CD4-positive, alpha-beta T cell (primary cell): Measurements from ENCODE around the gene IGLL5. TPM values are rescaled to one million over a fixed set of nuclear protein-coding genes. Genes with fewer than 3 reads are reported as not detected.
A peak's percentile ranks its signal among the peaks of the same experiment; 100 is the strongest.

Experiments
- ATAC-seq: fragments of 200-7000 bp; cut with Tn5 transposase; one replicate; pipeline ENCODE4 v1.10.0; 2022; ENCODE audit warnings: mild to moderate bottlenecking; ENCODE audit not compliant: poor library complexity
- CTCF ChIA-PET: fragments of 350-600 bp; sonication (Branson Sonifier 250); formaldehyde crosslinking; loops from one replicate; lab custom pipeline; 2021; ENCODE audit warnings: antibody characterized with exemption, inconsistent platforms; lab: Charles Lee
- POLR2A ChIA-PET: fragments of 350-600 bp; sonication (Branson Sonifier 250); formaldehyde crosslinking; loops from one replicate; lab custom pipeline; 2021; ENCODE audit warnings: antibody characterized with exemption, inconsistent platforms; lab: Charles Lee
- DNase-seq, 14 experiments: peaks; one replicate each; pipeline ENCODE4 v3.0.0-alpha.2; 2013 to 2020; ENCODE audit warnings: mixed read lengths in 2 of 14
- H3K27ac ChIP-seq, 2 donors: one replicate each; pipeline versions ENCODE4 v1.5.1 to v1.7.0; 2013; ENCODE audit warnings: low read length in 2 of 2, low read depth in 1 of 2, mild to moderate bottlenecking in 1 of 2
- H3K27me3 ChIP-seq, 2 experiments: 1 replicate in 1 of 2; 2 replicates in 1 of 2; pipeline versions ENCODE4 v1.6.1 to v1.7.0; 2013; ENCODE audit warnings: low read length in 2 of 2, control low read depth in 1 of 2, mild to moderate bottlenecking in 1 of 2, moderate library complexity in 1 of 2; ENCODE audit not compliant: insufficient read depth in 2 of 2, control insufficient read depth in 1 of 2
- H3K36me3 ChIP-seq: one replicate; pipeline ENCODE4 v1.6.1; 2013; ENCODE audit warnings: low read length, control low read depth; ENCODE audit not compliant: insufficient read depth
- H3K4me1 ChIP-seq: one replicate; pipeline ENCODE4 v1.6.1; 2013; ENCODE audit warnings: low read length, control low read depth; ENCODE audit not compliant: insufficient read depth
- H3K4me3 ChIP-seq: one replicate; pipeline ENCODE4 v1.5.1; 2013; ENCODE audit warnings: mild to moderate bottlenecking, low read length, moderate library complexity
- H3K9me3 ChIP-seq, 2 experiments: 1 replicate in 1 of 2; 2 replicates in 1 of 2; pipeline versions ENCODE4 v1.6.1 to v1.7.0; 2013; ENCODE audit warnings: low read length in 2 of 2, mild to moderate bottlenecking in 2 of 2, control low read depth in 1 of 2, moderate library complexity in 1 of 2; ENCODE audit not compliant: control insufficient read depth in 1 of 2, insufficient read depth in 1 of 2
- H3K27ac Mint-ChIP-seq: one replicate; pipeline ENCODE4 v1.8.0; 2020; ENCODE audit warnings: mixed read lengths
- H3K27me3 Mint-ChIP-seq: one replicate; pipeline ENCODE4 v1.8.0; 2021; ENCODE audit warnings: mixed read lengths
- H3K36me3 Mint-ChIP-seq: one replicate; pipeline ENCODE4 v1.8.0; 2021; ENCODE audit warnings: low read depth, mixed read lengths
- H3K4me1 Mint-ChIP-seq: one replicate; pipeline ENCODE4 v1.8.0; 2021; ENCODE audit warnings: low read depth, mixed read lengths
- H3K4me3 Mint-ChIP-seq: one replicate; pipeline ENCODE4 v1.8.0; 2020; ENCODE audit warnings: mild to moderate bottlenecking, mixed read lengths
- H3K9me3 Mint-ChIP-seq: one replicate; pipeline ENCODE4 v1.8.0; 2020; ENCODE audit warnings: mixed read lengths
- CTCF ChIP-seq: fragments of 200-600 bp; IDR thresholded peaks from one replicate; pipeline ENCODE4 v1.8.0; 2022; ENCODE audit warnings: antibody characterized with exemption, mild to moderate bottlenecking
- intact Hi-C, 2 experiments: fragments of 100-400 bp; cut with DNase I in 1 of 2; cut with micrococcal nuclease in 1 of 2; formaldehyde crosslinking; loops; one replicate each; pipeline versions ENCODE4 v1.15.1 to v1.9.0; 2023 to 2025; cut with DNase I, micrococcal nuclease
- total RNA-seq, 174 experiments: library from RNA in 2 of 174; stranded (reverse) in 2 of 174; gene quantifications; one replicate each; pipeline ENCODE4 v1.2.3 and lab custom pipeline; 2021 to 2026

Gene IGLL5
- total RNA-seq, 2 experiments from 2014 or later, result not detected

- Histone ChIP-seq H3K4me1 (peaks cover 7% of the 10 kb centered on the region), H3K9me3 (no peaks in the 10 kb centered on the region), H3K36me3 (no peaks in the 10 kb centered on the region), H3K4me3 (no peak overlapping the region), H3K27ac (no peak overlapping the region), H3K27me3 (no peaks in the 10 kb centered on the region)
- intact Hi-C loops, result loop anchor here (1.0 to 5.0 kb wide), 3 partner anchors 140 to 190 kb away; no protein-coding TSS in a partner anchor
- ChIA-PET CTCF (interaction anchor here (1.0 to 2.1 kb wide), 5 partner anchors 11 to 189 kb away, joined by 3 to 8 read pairs (median 3); no protein-coding TSS in a partner anchor), POLR2A (no interaction called here)
- H3K27ac Mint-ChIP-seq, result no peak overlapping the region
- peak; percentile 53 to 84 (median 70) for DNase-seq
- H3K36me3 Mint-ChIP-seq, result no peaks in the 10 kb centered on the region
- no peaks in the 10 kb centered on the region for H3K4me1 Mint-ChIP-seq
- peak; percentile 82 for TF ChIP-seq CTCF
- H3K27me3 Mint-ChIP-seq, result no peaks in the 10 kb centered on the region
- H3K4me3 Mint-ChIP-seq, result no peak overlapping the region
- H3K9me3 Mint-ChIP-seq, result no peaks in the 10 kb centered on the region
- ATAC-seq, result peak; percentile 82
Measured at GRCh38 chr22:22942511-22943329, 55.1 kb downstream of the IGLL5 start.

GRCh38 chr22:22943521-22944267 lies 56.1 kb downstream of the IGLL5 start:
- no peak overlapping the region for H3K27ac ChIP-seq

More at GRCh38 chr22:22943521-22944267, 56.1 kb downstream of the IGLL5 start:
- ChIA-PET CTCF (interaction anchor here (1.2 to 2.1 kb wide), 2 partner anchors 60 to 190 kb away, joined by 3 to 8 read pairs; no protein-coding TSS in a partner anchor), POLR2A (no interaction called here)
- no peaks in the 10 kb centered on the region for H3K9me3 Mint-ChIP-seq
- DNase-seq, result peak in 2 of 14 experiments; percentile 8 to 21
- intact Hi-C loops, result loop anchor here (5.0 kb wide), 2 partner anchors 156 to 191 kb away; no protein-coding TSS in a partner anchor
- H3K4me3 Mint-ChIP-seq, result no peak overlapping the region
- no peaks in the 10 kb centered on the region for H3K36me3 ChIP-seq
- no peak for ATAC-seq
- H3K9me3 ChIP-seq, result no peaks in the 10 kb centered on the region
- no peak for TF ChIP-seq CTCF
- no peaks in the 10 kb centered on the region for H3K27me3 Mint-ChIP-seq
- H3K27me3 ChIP-seq, result no peaks in the 10 kb centered on the region
- H3K4me3 ChIP-seq, result no peak overlapping the region
- no peak overlapping the region for H3K27ac Mint-ChIP-seq
- no peaks in the 10 kb centered on the region for H3K36me3 Mint-ChIP-seq
- H3K4me1 Mint-ChIP-seq, result no peaks in the 10 kb centered on the region
- peaks cover 7% of the 10 kb centered on the region for H3K4me1 ChIP-seq
